Skeletal muscle tissue (tissue), 4 donors: ENCODE measurements around the gene PDILT. TPM values are rescaled to one million over a fixed set of nuclear protein-coding genes. Genes with fewer than 3 reads are reported as not detected.

Source experiments
- H3K27ac ChIP-seq: one replicate; pipeline ENCODE4 v1.7.0; 2013; ENCODE audit warnings: mild to moderate bottlenecking, low read depth, low read length, inconsistent platforms
- H3K27me3 ChIP-seq, 3 donors: one replicate each; pipeline ENCODE4 v1.7.0; 2013; ENCODE audit warnings: low read length in 3 of 3; ENCODE audit not compliant: control insufficient read depth in 3 of 3, insufficient read depth in 3 of 3
- H3K36me3 ChIP-seq, 3 donors: one replicate each; pipeline ENCODE4 v1.7.0; 2013; ENCODE audit warnings: low read length in 3 of 3; ENCODE audit not compliant: control insufficient read depth in 3 of 3, insufficient read depth in 3 of 3
- H3K4me1 ChIP-seq, 3 donors: one replicate each; pipeline ENCODE4 v1.7.0; 2013; ENCODE audit warnings: low read length in 3 of 3, mild to moderate bottlenecking in 3 of 3; ENCODE audit not compliant: control insufficient read depth in 3 of 3, insufficient read depth in 3 of 3
- H3K4me3 ChIP-seq, 3 donors: one replicate each; pipeline ENCODE4 v1.7.0; 2013; ENCODE audit warnings: low read length in 3 of 3
- H3K9ac ChIP-seq, 3 donors: one replicate each; pipeline ENCODE4 v1.7.0; 2013; ENCODE audit warnings: low read length in 3 of 3, mild to moderate bottlenecking in 3 of 3, moderate library complexity in 2 of 3, low read depth in 1 of 3
- H3K9me3 ChIP-seq, 3 donors: one replicate each; pipeline ENCODE4 v1.7.0; 2013; ENCODE audit warnings: low read length in 3 of 3; ENCODE audit not compliant: control insufficient read depth in 3 of 3
- total RNA-seq: library from RNA; depleted of rRNA; stranded (reverse); fragments of >200 nt; gene quantifications from one replicate; pipeline ENCODE4 v1.2.3, GENCODE V29; 2014
- donor health status: Osteomylitis.

PDILT gene
- total RNA-seq, 1 donor from 2014 or later, result not detected

DNA sequence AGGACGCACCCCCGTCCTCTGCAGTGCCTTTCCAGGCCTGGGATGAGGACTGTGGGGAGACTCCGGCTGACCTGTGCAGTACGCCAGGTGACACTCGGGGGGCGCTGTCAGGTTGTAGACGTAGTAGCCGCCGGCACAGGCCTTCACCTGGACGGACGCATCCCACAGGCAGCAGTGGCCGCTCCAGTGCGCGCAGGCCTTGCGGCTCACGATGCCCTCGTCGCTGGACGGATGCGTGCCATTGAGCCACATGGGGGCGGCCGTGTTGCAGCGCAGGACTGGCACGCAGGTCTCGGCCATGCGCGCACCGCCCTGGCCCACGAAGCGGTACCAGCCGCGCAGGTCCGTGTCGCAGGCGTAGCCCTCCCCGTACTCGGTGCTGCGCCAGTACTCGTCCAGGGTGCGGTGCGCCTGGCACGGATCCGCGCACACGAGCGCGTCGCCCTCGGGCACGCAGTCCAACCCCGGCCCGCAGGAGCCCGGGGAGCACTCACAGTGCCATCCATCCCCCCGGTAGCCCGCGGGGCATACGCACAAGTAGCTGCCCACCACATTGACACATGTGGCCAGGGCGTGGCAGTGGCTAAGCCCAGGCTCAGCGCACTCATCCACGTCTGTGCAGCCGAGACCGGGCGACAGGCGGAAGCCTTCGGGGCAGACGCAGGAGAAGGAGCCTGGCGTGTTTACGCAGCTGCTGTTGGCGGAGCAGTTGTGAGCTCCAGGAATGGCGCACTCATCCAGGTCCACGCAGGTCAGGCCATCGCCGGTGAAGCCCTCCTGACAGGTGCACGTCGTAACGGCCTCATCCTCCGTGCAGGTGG, 56.0 kb downstream of the PDILT start:
- Histone ChIP-seq H3K9me3 (peaks cover 0 to 2% (median 0%) of the 10 kb centered on the region in 3 donors), H3K4me1 (no peaks in the 10 kb centered on the region), H3K9ac (no peak overlapping the region), H3K36me3 (no peaks in the 10 kb centered on the region), H3K4me3 (no peak overlapping the region), H3K27me3 (peaks cover 10 to 19% (median 16%) of the 10 kb centered on the region in 3 donors), H3K27ac (no peak overlapping the region)

- no peaks in the 10 kb centered on the region for H3K36me3 ChIP-seq
- H3K27me3 ChIP-seq, result peaks cover 10 to 19% (median 16%) of the 10 kb centered on the region in 3 donors
- no peak overlapping the region for H3K27ac ChIP-seq
- no peak overlapping the region for H3K9ac ChIP-seq
- H3K4me1 ChIP-seq, result no peaks in the 10 kb centered on the region
- peaks cover 0 to 2% (median 0%) of the 10 kb centered on the region in 3 donors for H3K9me3 ChIP-seq
- no peak overlapping the region for H3K4me3 ChIP-seq
These were observed 56.7 kb downstream of the PDILT start for GRCh38 chr16:20347666-20348364.

GRCh38 chr16:20344611-20345010, 59.9 kb downstream of the PDILT start:
- H3K9ac ChIP-seq, result no peak overlapping the region
- H3K4me3 ChIP-seq, result no peak overlapping the region

DNA sequence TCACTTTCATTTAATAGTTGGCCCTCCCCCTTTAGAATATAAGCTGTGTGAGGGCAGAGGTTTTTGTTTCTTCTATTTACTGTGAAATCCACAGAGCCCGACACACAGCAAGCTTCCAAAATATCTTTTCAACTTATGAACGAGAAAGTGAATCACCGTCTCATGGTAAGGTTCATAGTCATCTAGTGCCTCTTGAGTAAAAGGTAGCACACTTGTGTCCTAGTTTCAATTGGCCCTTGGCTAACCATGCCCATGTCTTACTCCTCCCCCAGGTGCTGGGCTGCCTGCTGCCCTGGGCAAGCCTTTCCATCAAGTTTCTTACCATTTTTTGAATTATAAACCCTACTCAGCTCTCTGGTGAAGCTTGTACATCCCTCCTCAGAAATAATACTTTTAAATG, 64.8 kb downstream of the PDILT start:
- H3K4me3 ChIP-seq, result no peak overlapping the region
- H3K9ac ChIP-seq, result no peak overlapping the region
- no peaks in the 10 kb centered on the region for H3K4me1 ChIP-seq
- H3K9me3 ChIP-seq, result no peaks in the 10 kb centered on the region
- no peak overlapping the region for H3K27ac ChIP-seq
- no peaks in the 10 kb centered on the region for H3K36me3 ChIP-seq
- peaks cover 0 to 3% (median 3%) of the 10 kb centered on the region in 3 donors for H3K27me3 ChIP-seq

More at GRCh38 chr16:20344611-20345010, 59.9 kb downstream of the PDILT start:
- Histone ChIP-seq H3K27ac (no peak overlapping the region), H3K27me3 (peaks cover 10 to 19% (median 16%) of the 10 kb centered on the region in 3 donors), H3K9me3 (peaks cover 0 to 2% (median 0%) of the 10 kb centered on the region in 3 donors), H3K36me3 (no peaks in the 10 kb centered on the region), H3K4me1 (no peaks in the 10 kb centered on the region)

GRCh38 chr16:20336955-20337354, 67.6 kb downstream of the PDILT start:
- H3K27ac ChIP-seq, result no peak overlapping the region
- H3K4me1 ChIP-seq, result no peaks in the 10 kb centered on the region
- peaks cover 0 to 3% (median 3%) of the 10 kb centered on the region in 3 donors for H3K27me3 ChIP-seq

GRCh38 chr16:20334396-20334795, 70.1 kb downstream of the PDILT start:
- H3K27ac ChIP-seq, result no peak overlapping the region
- peaks cover 0 to 3% (median 3%) of the 10 kb centered on the region in 3 donors for H3K27me3 ChIP-seq
- H3K9ac ChIP-seq, result no peak overlapping the region
- no peaks in the 10 kb centered on the region for H3K36me3 ChIP-seq
- no peaks in the 10 kb centered on the region for H3K9me3 ChIP-seq
- H3K4me1 ChIP-seq, result no peaks in the 10 kb centered on the region
- H3K4me3 ChIP-seq, result no peak overlapping the region

More at GRCh38 chr16:20336955-20337354, 67.6 kb downstream of the PDILT start:
- Histone ChIP-seq H3K9me3 (no peaks in the 10 kb centered on the region), H3K9ac (no peak overlapping the region), H3K4me3 (no peak overlapping the region), H3K36me3 (no peaks in the 10 kb centered on the region)

GRCh38 chr16:20333120-20333519, 71.4 kb downstream of the PDILT start:
- H3K9ac ChIP-seq, result no peak overlapping the region
- H3K4me3 ChIP-seq, result no peak overlapping the region
- no peak overlapping the region for H3K27ac ChIP-seq
- H3K27me3 ChIP-seq, result peaks cover 0 to 3% (median 1%) of the 10 kb centered on the region in 3 donors
- no peaks in the 10 kb centered on the region for H3K4me1 ChIP-seq
- H3K9me3 ChIP-seq, result no peaks in the 10 kb centered on the region
- no peaks in the 10 kb centered on the region for H3K36me3 ChIP-seq

DNA sequence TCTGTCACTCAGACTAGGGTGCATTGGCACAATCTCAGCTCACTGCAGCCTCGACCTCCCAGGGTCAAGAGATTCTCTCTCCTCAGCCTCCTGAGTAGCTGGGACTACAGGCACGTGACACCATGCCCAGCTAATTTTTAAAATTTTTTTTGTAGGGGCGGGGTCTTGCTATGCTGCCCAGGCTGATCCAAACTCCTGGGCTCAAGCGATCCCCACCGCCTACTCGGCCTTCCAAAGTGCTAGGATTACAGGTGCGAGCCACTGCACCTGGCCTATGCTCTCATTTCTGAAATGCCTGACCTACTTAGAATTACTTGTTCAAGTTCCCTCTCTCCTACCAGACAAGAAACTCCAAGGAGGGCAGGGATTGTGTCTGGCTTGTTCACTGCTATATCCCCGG, 72.1 kb downstream of the PDILT start:
- H3K9ac ChIP-seq, result no peak overlapping the region
- H3K4me3 ChIP-seq, result no peak overlapping the region
- H3K9me3 ChIP-seq, result no peaks in the 10 kb centered on the region
- H3K27me3 ChIP-seq, result peaks cover 0 to under 1% (median 0%) of the 10 kb centered on the region in 3 donors
- no peaks in the 10 kb centered on the region for H3K4me1 ChIP-seq
- no peak overlapping the region for H3K27ac ChIP-seq
- no peaks in the 10 kb centered on the region for H3K36me3 ChIP-seq

DNA sequence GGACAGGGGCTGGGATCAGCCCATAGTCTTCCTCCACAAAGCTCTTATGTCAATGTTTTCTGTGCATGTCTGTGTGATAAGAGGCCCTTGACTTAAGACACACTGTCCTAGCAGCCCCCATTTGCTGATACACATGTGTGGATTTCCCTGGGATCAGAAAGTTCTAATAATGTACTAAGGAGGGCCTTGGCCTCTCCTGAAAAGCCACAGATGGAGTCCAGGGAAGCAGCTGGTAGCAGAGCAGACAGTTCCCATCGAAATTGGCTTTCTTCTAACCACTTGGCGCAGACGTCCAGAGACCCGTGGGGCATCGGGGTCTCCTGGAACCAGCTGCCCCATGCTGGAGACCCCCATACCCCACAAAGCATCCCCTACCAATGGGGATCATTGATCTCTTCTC, 72.9 kb downstream of the PDILT start:
- Histone ChIP-seq H3K4me3 (no peak overlapping the region), H3K4me1 (no peaks in the 10 kb centered on the region), H3K9ac (no peak overlapping the region), H3K27ac (no peak overlapping the region), H3K9me3 (no peaks in the 10 kb centered on the region), H3K27me3 (peaks cover 0 to 3% (median 0%) of the 10 kb centered on the region in 3 donors), H3K36me3 (no peaks in the 10 kb centered on the region)
